ENCODE data around the gene CD164.

DNA sequence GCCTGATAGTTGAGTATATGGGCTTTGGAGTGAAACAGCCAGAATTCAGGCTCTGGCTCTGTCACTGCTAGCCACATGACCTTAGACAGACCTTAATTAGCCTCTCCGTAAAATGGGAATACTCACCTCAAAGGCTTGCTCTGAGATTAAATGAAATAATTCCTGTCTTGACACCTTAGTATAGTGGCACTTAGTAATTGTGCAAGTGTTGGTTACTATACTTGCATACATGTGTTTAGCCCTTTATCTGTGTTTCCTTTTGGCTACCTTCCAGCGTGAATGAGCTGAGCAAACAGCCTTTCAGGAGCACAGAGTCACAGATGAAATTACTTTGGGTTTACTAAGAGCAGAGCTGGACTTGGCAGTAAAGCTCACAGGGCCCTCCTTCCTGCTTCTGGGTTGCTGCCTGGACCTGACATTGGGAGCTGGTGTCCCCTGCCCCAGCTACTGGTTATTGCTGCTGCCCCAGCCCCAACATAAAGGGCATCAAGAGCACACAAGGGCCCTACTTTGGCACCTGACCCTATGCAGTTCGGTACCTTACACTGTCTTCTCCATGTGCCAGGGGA, 32.8 kb downstream of the CD164 start:
- TF ChIP-seq POLR2AphosphoS5 (IDR thresholded peaks at IDR 0.05; ENCODE audit: insufficient read depth, low read depth, low read length) (no peak), EZH2 (IDR thresholded peaks at IDR 0.05; ENCODE audit: borderline replicate concordance, low read depth, low read length, severe bottlenecking) (no peak), POLR2A (IDR thresholded peaks at IDR 0.05; ENCODE audit: low read depth, low read length) (no peak), FOS (IDR thresholded peaks at IDR 0.05; ENCODE audit: borderline replicate concordance, insufficient read depth, low read length) (no peak), MYC (IDR thresholded peaks at IDR 0.05; ENCODE audit: low read depth, low read length) (no peak), GATA2 (IDR thresholded peaks at IDR 0.05; ENCODE audit: insufficient read depth, insufficient read length, low read depth, low read length) (no peak), JUN (IDR thresholded peaks at IDR 0.05; ENCODE audit: borderline replicate concordance, insufficient read depth, insufficient read length, low read depth) (no peak)
- TF ChIP-seq, protein P1, sequence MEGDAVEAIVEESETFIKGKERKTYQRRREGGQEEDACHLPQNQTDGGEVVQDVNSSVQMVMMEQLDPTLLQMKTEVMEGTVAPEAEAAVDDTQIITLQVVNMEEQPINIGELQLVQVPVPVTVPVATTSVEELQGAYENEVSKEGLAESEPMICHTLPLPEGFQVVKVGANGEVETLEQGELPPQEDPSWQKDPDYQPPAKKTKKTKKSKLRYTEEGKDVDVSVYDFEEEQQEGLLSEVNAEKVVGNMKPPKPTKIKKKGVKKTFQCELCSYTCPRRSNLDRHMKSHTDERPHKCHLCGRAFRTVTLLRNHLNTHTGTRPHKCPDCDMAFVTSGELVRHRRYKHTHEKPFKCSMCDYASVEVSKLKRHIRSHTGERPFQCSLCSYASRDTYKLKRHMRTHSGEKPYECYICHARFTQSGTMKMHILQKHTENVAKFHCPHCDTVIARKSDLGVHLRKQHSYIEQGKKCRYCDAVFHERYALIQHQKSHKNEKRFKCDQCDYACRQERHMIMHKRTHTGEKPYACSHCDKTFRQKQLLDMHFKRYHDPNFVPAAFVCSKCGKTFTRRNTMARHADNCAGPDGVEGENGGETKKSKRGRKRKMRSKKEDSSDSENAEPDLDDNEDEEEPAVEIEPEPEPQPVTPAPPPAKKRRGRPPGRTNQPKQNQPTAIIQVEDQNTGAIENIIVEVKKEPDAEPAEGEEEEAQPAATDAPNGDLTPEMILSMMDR (IDR thresholded peaks at IDR 0.05; ENCODE audit: extremely low read depth in 1 of 2, insufficient read depth in 1 of 2, low read depth in 1 of 2, low read length in 2 of 2) = no peak
- TF ChIP-seq, protein P2, sequence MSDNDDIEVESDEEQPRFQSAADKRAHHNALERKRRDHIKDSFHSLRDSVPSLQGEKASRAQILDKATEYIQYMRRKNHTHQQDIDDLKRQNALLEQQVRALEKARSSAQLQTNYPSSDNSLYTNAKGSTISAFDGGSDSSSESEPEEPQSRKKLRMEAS (IDR thresholded peaks at IDR 0.05; ENCODE audit: insufficient read depth, insufficient read length) = no peak

Measured in endothelial cell of umbilical vein (primary cell).